NCI-H2171 (cell line): ENCODE measurements around the gene PDRG1.

Experiments used
- DNase-seq: peaks from one replicate; lab custom pipeline; 2025; lab: John Stamatoyannopoulos, UW

Gene PDRG1

GRCh38 chr20:31951530-31952453, at the start of gene PDRG1:
PDRG1 (minus strand) TSS chr20:31952046; CDS start chr20:31951961, 85 bp downstream.
- DNase-seq, result peak; percentile 99

DNA sequence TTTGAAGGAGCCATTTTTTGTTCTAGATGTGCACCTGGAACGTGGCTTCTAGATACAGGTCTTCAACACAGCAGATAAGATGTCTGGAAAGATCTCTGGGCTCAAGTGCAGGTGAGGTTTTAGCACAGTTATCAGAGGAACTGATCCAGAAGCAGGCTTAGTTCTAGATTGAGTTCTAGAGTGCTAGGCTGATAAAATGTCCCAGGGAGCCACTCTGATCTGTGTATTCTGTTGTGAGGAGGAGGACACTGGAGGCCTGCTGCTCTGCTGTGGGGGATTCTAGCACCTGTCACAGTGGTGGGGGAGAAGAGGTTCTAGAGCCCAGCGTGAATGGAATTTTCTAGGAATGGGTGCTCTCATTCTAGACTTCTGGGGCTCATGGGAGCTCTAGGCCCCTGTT, 46.4 kb upstream of the PDRG1 start:
- DNase-seq, result no peak

- DNase-seq, result no peak
Observed at GRCh38 chr20:31996996-31997395, 45.1 kb upstream of the PDRG1 start.

GRCh38 chr20:31992086-31992485, 40.2 kb upstream of the PDRG1 start:
- no peak for DNase-seq

GRCh38 chr20:31991339-31991705, 39.5 kb upstream of the PDRG1 start:
- peak; percentile 76 for DNase-seq

DNA sequence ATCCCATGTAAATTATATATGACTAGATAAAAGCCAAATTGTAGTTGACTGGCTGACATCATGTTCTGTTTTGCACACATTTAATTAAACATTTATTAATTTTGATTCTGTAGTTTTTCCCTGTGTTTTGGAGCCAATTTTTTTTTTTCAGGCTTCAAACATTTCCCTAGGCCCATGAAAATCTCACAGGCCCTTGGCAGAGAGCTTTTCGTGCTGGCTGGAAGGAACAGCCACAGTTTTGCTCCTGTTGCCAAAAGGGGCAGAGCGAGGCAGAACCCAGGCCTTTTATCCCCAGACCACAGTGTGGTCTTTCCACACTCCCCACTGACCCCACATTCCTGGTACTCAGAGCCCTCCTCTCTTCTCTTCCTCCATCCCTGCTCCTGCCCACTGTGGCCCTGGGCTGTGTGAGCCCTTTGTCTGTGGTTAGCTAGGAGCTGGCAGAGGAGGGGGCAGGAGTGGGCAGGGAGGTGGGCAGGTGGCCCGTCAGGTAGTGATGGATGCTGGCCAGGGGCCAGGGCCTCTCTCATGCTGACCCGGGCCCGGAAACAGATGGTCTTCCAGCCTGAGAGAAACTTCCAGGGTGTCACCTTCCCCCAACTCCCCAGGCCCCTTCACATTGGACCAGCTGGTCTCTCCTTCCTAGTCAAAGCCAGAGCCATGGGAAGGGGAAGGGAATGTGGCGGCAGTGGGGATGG, 38.9 kb upstream of the PDRG1 start:
- peak; percentile 98 for DNase-seq

GRCh38 chr20:31989030-31989645, 37.3 kb upstream of the PDRG1 start:
- peak; percentile 27 for DNase-seq

- no peak for DNase-seq
Observed at GRCh38 chr20:31988430-31989015, 36.7 kb upstream of the PDRG1 start.

GRCh38 chr20:31987744-31988143, 35.9 kb upstream of the PDRG1 start:
- DNase-seq, result no peak

DNA sequence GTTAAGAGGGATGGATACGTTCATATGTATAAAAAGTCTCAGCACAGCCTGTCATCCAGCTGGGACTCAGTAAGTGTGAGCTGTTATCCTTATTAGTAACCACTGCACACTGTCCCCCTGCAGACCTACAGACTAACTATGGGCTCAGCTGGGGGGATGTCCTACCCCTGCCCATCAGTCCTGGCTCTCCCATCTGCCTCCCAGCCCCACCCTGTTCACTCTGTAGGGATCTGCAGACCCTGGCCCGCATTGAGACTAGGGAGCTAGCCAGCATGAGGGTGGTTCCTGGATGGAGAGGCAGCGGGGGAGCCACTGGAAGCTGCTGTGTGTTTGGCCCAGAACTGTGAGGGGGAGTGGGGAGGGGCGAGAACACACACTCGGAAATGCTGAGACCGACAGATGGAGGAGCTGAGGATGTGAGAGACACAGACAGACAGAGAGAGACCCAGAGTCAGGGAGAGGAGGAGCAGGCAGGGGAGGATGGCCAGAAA, 33.2 kb upstream of the PDRG1 start:
- DNase-seq, result peak; percentile 84

DNA sequence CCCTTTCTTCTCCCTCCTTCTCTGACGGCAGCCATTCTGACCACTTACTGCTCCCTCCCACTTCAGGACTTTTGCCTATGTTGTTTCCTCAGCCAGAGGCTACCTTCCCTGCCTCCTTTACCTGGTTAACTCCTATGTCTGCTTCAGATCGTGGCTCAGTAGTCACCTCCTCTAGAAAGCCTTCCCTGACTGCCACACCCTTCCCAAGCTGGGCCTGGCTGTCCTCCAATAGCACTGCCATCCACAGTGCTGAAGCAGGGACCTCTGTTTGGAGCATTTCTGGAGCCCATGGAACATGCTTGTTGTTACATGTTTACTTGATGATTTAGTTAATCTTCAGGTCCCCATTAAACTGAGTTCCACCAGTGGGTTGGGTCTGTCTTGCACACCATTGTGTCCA, 29.9 kb upstream of the PDRG1 start:
- DNase-seq, result no peak

GRCh38 chr20:31979713-31980426, 28.0 kb upstream of the PDRG1 start:
- no peak for DNase-seq

DNA sequence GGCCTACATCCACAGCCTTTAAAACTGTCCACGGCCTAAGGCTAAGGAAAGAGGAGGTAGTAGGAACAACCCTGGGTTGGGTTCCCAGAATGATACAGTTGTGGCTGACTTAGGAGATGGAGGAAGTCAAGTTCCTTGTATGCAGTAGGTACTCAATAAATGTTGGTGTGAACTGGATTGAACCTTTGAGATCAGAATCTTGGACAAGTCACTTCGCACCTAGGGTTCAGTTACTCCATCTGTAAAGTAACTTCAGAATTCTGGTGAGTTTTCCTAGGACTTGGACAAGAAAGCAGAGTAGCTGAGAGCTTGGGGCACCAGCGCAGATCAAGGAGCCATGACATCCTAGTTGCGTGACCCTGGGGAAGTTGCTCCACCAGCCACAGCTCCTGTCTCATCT, 25.2 kb upstream of the PDRG1 start:
- no peak for DNase-seq

DNA sequence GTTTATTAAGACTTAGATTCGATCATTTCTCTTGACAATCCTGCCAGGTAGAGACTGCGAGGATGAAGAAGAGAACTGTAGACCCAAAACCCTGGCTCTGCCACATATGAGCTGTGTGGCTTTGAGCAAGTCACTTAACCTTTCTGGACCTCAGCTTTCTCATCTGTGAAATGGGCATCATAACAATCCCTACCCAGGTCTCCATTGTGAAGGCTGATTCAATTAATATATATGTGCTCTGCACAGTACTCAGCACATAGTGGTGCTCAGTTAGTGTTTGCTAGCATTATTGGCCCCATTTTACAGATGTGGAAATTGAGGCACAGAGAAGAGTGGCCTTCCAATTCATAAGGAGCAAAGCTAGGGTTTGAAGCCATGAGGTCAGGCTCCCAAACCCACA, 24.0 kb upstream of the PDRG1 start:
- no peak for DNase-seq

GRCh38 chr20:31974951-31975487, 23.2 kb upstream of the PDRG1 start:
- peak; percentile 61 for DNase-seq

- DNase-seq, result no peak
Observed at GRCh38 chr20:31974296-31974695, 22.4 kb upstream of the PDRG1 start.

DNA sequence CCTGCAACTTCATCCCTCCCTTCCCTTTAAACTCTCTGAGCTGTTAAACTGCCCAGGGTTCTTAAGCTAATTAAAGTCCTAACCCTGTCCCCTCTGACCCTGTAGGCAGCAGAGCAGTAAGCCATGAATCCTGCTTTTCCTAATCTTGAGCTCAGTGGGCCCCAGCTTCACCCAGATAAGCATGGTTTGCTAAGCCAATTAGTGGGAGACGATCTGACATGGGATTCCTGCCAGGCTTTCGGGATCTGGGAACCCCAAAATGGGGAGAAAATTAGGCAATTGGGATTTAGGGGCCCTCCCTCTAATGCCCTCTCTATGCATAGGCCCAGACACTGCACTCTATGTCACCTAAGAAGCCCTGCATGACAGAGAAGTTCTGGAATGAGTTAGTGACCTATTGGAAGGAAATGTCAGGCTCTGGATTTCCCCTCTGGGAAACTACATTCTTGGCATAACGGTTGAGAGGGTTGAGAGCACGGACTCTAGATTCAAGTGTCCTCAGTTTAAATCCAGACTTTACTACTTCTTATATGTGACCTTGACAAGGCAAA, 20.7 kb upstream of the PDRG1 start:
- no peak for DNase-seq

GRCh38 chr20:31969991-31970390, 18.1 kb upstream of the PDRG1 start:
- no peak for DNase-seq

DNA sequence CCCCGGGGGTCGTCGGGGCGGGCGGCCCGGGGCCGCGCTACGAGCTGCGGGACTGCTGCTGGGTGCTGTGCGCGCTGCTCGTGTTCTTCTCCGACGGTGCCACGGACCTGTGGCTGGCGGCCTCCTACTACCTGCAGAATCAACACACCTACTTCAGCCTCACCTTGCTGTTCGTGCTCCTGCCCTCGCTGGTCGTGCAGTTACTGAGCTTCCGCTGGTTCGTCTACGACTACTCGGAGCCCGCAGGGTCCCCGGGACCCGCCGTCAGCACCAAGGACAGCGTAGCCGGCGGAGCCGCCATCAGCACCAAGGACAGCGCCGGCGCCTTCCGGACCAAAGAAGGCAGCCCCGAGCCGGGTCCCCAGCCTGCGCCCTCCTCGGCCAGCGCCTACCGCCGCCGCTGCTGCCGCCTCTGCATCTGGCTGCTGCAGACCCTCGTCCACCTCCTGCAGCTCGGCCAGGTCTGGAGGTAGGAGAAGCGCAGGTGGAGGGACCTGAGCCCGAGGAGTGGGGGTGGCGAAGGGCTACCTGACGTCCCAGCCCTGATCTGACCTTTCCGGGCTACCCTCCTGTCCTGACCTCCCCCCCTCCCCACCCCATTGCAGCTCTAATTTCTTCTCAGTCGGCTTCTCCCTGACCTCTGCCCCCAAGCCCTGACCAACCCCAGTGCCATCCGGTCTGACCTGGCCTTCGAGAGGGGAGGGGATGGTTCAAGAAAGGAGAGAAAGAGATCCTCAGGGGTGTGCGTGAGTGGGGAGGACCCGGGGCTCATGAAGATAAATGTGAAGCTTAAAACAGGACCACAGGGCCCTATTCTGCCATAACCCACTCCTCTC, 16.7 kb upstream of the PDRG1 start:
- DNase-seq, result no peak

DNA sequence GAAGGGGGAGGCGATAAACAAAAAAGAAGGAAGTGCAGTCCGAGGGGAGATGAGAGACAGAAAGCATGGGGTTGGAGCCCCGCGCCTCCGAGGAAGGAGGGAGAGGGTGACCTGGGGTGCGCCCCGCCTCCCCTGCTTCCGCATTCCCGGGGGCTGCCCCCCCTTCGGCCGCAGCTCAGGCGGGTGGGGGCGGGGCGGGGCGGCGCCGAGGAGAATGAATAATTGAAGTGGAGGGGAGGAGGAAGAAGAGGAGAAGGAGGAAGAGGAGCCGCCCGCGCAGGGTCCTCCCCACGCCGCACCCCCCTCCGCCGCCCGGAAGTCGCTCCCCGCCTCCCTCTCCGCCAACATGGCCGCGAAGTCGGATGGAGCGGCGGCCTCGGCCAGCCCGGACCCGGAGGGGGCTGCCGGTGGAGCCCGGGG, 16.0 kb upstream of the PDRG1 start, which contains the start of gene XKR7:
XKR7 (plus strand) TSS at position 322 of the 420 bp plus-strand sequence; CDS start at position 347, 25 bp downstream.
- DNase-seq, result peak; percentile 91
